ENCODE data around the gene COL13A1. TPM values are rescaled to one million over a fixed set of nuclear protein-coding genes. Genes with fewer than 3 reads are reported as not detected.
A peak's percentile ranks its signal among the peaks of the same experiment; 100 is the strongest.

COL13A1 gene
- total RNA-seq, 4 donors from 2014 or later = 0.42 to 3.4 (median 1.5) TPM

DNA sequence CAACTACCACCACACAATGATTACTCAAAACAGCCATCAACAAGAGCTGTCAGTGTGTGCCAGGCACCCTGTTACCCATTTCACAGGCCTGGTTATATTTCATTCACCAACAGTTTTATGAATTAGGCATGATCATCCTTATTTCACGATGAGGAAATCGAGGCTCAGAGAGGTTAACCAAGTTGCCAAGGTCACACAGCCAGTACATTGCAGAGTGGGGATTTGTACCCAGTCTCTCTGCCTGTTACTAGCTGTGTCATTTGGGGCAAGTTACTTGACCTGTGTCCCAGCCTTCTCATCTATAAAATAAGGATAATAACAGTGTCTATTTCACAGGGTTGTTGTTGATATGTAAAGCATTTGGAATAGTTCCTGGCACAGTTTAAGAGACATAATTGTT lies 97.2 kb downstream of the COL13A1 start:
- TF ChIP-seq CTCF (IDR thresholded peaks at IDR 0.05) (no peak), EP300 (IDR thresholded peaks at IDR 0.05) (no peak), POLR2AphosphoS5 (IDR thresholded peaks at IDR 0.05) (no peak), POLR2A (IDR thresholded peaks at IDR 0.05) (no peak)
- H3K9me3 ChIP-seq = no peaks in the 10 kb centered on the region
- no peaks in the 10 kb centered on the region for H3K27me3 ChIP-seq
- 95% methylated on average over 2 of the region's 2 CpGs for WGBS
- H3K27ac ChIP-seq = no peak overlapping the region
- H3K4me1 ChIP-seq = peaks cover 35% of the 10 kb centered on the region
- no peaks in the 10 kb centered on the region for H3K36me3 ChIP-seq
- DNase-seq (ENCODE audit: low spot score in 2 of 2) = no peak
- no peak overlapping the region for H3K4me3 ChIP-seq

DNA sequence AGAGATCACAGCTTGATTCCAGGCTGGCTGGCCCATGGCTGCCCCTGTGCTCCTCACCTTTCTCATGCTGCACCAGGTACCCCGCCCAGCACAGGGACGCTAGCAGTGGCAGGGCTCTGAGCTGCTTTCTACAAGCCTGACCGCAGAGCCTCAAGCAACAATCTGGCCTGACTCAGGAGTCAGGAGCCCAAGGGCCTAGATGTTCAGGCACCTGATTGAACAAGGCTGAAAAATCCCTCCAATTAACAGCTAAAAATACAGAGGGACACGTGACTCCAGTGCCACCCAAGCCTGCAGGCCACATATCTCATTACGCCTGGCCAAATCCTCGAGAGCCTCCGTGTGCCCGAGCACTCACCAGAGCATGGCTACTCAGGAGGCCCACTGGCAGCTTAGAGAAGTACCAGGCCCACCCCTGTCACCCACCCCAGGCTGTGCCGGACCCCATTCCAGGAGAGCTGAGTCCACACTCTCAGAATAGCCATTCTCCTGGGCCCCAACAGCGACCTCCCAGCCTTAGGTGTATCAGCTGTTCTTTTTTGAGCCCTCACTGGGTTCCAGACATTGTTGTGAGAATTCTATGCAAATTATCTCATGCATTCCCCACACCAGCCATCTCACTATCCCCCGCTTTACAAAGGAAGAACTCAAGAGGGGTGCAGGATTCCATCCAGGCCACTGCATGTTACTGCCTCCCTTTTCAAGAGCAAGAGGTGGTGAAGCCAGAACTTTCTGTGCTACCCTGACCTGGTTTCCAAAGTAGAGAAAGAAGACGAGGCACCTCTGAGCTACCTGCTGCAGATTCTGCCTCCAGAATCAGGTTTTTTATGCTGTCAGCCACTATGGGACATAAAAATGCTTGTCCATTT lies 98.3 kb downstream of the COL13A1 start:
- H3K9me3 ChIP-seq = no peaks in the 10 kb centered on the region
- no peak overlapping the region for H3K27ac ChIP-seq
- 64% methylated on average over 8 of the region's 12 CpGs for WGBS
- H3K4me1 ChIP-seq = peaks cover 35% of the 10 kb centered on the region
- no peak for DNase-seq (ENCODE audit: low spot score in 2 of 2)
- no peaks in the 10 kb centered on the region for H3K27me3 ChIP-seq
- H3K4me3 ChIP-seq = no peak overlapping the region
- TF ChIP-seq CTCF (IDR thresholded peaks at IDR 0.05) (no peak), EP300 (IDR thresholded peaks at IDR 0.05) (no peak), POLR2AphosphoS5 (IDR thresholded peaks at IDR 0.05) (no peak), POLR2A (IDR thresholded peaks at IDR 0.05) (no peak)
- no peaks in the 10 kb centered on the region for H3K36me3 ChIP-seq

DNA sequence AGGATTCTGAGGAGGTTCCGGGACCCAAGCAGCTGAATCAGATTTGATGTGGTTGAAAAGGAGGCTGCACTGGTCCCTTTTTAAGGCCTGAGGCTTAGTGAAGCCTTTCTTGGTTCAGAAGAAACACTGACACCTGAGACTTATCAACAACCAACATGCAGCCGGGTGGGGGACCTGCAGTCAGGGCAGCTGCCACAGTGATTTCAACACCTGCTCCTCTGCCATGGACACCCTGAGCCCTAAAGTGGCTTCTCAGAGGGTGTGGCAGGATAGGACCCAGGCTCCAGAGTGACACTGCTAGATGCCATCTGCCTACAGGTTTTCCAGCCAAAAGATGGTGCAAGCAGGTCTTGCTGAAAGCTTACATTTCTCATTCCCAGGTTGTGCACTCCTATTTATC lies 99.3 kb downstream of the COL13A1 start:
- no peak for DNase-seq (ENCODE audit: low spot score in 2 of 2)
- TF ChIP-seq CTCF (IDR thresholded peaks at IDR 0.05) (no peak), POLR2A (IDR thresholded peaks at IDR 0.05) (no peak), POLR2AphosphoS5 (IDR thresholded peaks at IDR 0.05) (no peak), EP300 (IDR thresholded peaks at IDR 0.05) (no peak)
- H3K9me3 ChIP-seq = no peaks in the 10 kb centered on the region
- peaks cover 28% of the 10 kb centered on the region for H3K4me1 ChIP-seq
- H3K27ac ChIP-seq = no peak overlapping the region
- WGBS = 83% methylated on average over 2 of the region's 2 CpGs
- H3K4me3 ChIP-seq = no peak overlapping the region
- H3K27me3 ChIP-seq = no peaks in the 10 kb centered on the region
- H3K36me3 ChIP-seq = no peaks in the 10 kb centered on the region

DNA sequence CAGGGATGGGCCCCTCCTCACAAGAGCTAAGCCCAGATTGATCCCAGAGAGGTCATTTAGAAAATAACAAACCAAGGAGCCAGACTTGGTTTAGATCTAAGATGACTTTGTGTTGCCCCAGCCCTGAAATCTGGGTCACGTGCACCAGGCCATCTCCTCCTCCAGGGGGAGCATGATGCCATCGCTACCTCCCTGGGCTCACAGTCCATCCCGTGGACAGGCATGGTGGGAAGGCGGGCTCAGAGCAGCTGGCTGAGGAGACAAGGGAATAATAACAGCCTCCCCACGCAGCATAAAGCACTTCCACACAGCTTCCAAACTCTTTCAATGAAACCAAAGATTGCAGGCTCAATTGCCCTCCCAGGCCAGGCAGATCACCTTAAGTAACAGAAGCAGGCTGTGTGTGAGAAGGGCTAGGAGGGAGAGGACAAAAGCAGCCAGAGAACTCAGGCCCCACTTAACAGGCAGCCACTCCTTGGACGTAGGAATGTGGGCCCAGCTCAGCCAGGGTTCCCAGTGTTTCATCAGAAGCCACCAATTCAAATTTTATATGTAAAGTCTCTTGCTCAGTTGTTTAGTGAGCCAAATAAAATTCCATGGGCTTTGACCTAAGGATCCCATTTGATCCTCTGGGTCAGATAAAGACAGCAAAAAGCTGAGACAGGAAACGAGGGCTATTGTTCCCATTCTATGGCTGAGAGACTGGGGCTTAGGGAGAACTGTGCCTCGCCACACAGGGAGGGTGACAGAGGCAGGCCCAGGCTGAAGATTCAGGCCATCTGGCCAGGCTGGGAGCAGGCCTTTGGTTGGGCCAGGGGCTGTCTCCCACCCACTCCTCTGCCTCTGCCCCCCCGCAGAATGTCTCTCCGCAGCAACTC lies 100.2 kb downstream of the COL13A1 start:
- DNase-seq (ENCODE audit: low spot score in 2 of 2) = no peak
- 68% methylated on average over 9 of the region's 10 CpGs for WGBS
- Histone ChIP-seq H3K27me3 (no peaks in the 10 kb centered on the region), H3K4me1 (peaks cover 20% of the 10 kb centered on the region), H3K36me3 (no peaks in the 10 kb centered on the region), H3K4me3 (no peak overlapping the region), H3K27ac (no peak overlapping the region), H3K9me3 (no peaks in the 10 kb centered on the region)
- TF ChIP-seq EP300 (IDR thresholded peaks at IDR 0.05) (no peak), CTCF (IDR thresholded peaks at IDR 0.05) (peak; percentile 10 to 54)

All from suprapubic skin (tissue), 4 donors.